Mucosa of stomach (tissue), 1 donor: ENCODE results near the gene CSN2.
"Not testable (repeated sequence)": the region's sequence is repeated elsewhere in the genome, so short reads cannot be mapped to it uniquely, and the experiment has no call there.

Experiments used
- H3K27me3 ChIP-seq: one replicate; pipeline ENCODE4 v1.7.0; 2013; ENCODE audit warnings: mild to moderate bottlenecking, low read length; ENCODE audit not compliant: control insufficient read depth, insufficient read depth
- H3K36me3 ChIP-seq: one replicate; pipeline ENCODE4 v1.7.0; 2013; ENCODE audit warnings: low read length; ENCODE audit not compliant: control insufficient read depth, insufficient read depth
- H3K4me1 ChIP-seq: one replicate; pipeline ENCODE4 v1.7.0; 2013; ENCODE audit warnings: mild to moderate bottlenecking, low read length; ENCODE audit not compliant: control insufficient read depth, insufficient read depth
- H3K4me3 ChIP-seq: one replicate; pipeline ENCODE4 v1.7.0; 2013; ENCODE audit warnings: low read length
- H3K9ac ChIP-seq: one replicate; pipeline ENCODE4 v1.7.0; 2013; ENCODE audit warnings: mild to moderate bottlenecking, low read length, moderate library complexity
- H3K9me3 ChIP-seq: one replicate; pipeline ENCODE4 v1.7.0; 2013; ENCODE audit warnings: mild to moderate bottlenecking, low read length, moderate library complexity; ENCODE audit not compliant: control insufficient read depth
- donor health status: Pancreatic carcinoma.

The CSN2 gene

DNA sequence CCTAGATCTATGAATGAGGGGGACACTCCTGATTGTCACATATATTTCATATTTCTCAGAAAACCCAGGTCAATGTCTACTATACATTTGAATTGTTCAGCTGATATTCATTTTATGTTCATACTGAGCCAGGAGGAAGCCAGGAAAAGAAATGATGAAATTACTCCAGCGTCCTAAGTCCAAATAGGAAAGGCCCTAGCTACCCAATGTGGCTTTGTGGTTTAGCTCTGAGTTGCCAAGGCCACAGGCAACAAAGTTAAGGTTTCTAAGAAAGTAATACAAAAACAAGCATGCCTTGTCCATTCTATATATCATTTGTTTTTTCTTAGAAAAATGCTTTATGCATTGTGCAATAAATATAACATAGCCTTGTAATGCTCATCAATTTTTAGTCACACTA lies 4.5 kb upstream of the CSN2 start:
- H3K36me3 ChIP-seq: no peaks in the 10 kb centered on the region
- H3K4me1 ChIP-seq: no peaks in the 10 kb centered on the region
- H3K9ac ChIP-seq: no peak overlapping the region
- no peak overlapping the region for H3K4me3 ChIP-seq
- no peaks in the 10 kb centered on the region for H3K27me3 ChIP-seq
- no peaks in the 10 kb centered on the region for H3K9me3 ChIP-seq

DNA sequence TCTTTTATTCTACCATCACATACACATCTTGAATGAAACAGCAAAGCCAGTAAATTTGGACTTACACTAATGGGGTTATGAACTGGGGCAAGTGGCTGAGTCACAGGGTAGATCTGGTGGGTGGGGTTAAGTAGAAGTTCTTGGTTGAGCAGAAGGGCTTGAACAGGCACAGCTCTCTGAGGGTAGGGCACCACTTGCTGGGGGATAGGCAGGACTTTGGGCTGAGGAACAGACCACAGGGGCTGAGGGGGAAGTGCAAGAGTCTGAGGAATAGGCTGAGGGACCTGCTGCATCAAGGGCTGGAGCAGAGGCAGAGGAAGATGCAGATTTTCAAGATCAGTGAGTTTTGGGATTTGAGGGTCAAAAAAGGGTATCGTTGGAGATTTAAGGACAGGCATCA lies 8.3 kb downstream of the CSN2 start:
- H3K27me3 ChIP-seq: no peaks in the 10 kb centered on the region
- H3K4me3 ChIP-seq: no peak overlapping the region
- no peaks in the 10 kb centered on the region for H3K36me3 ChIP-seq
- H3K9me3 ChIP-seq: no peaks in the 10 kb centered on the region
- H3K4me1 ChIP-seq: no peaks in the 10 kb centered on the region
- no peak overlapping the region for H3K9ac ChIP-seq

DNA sequence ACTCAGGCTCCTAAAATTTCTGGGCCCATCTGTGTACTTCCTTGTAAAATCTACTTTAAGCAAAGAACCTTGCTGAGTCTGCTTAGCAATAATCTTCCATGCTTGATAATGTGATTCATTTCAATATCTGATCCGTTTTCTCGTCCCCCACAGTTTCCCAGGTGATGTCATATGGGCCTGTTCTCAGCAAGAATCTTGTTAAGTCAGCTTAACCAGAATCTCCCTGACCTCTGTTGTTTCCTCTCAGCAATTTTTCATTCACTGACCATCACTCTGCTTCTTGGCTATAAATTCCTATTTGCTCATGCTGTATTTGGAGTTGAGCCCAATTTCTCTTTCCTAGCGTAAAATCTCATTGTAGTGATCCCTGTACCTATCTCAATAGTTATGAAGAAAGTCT lies 13.9 kb downstream of the CSN2 start:
- Histone ChIP-seq H3K9ac (no peak overlapping the region), H3K36me3 (no peaks in the 10 kb centered on the region), H3K9me3 (no peaks in the 10 kb centered on the region), H3K27me3 (no peaks in the 10 kb centered on the region), H3K4me3 (no peak overlapping the region), H3K4me1 (no peaks in the 10 kb centered on the region)

- no peak overlapping the region for H3K4me3 ChIP-seq
- no peaks in the 10 kb centered on the region for H3K4me1 ChIP-seq
- H3K9ac ChIP-seq: no peak overlapping the region
- H3K36me3 ChIP-seq: no peaks in the 10 kb centered on the region
- no peaks in the 10 kb centered on the region for H3K27me3 ChIP-seq
- no peaks in the 10 kb centered on the region for H3K9me3 ChIP-seq
These were observed 29.0 kb downstream of the CSN2 start for GRCh38 chr4:69936566-69936965.

DNA sequence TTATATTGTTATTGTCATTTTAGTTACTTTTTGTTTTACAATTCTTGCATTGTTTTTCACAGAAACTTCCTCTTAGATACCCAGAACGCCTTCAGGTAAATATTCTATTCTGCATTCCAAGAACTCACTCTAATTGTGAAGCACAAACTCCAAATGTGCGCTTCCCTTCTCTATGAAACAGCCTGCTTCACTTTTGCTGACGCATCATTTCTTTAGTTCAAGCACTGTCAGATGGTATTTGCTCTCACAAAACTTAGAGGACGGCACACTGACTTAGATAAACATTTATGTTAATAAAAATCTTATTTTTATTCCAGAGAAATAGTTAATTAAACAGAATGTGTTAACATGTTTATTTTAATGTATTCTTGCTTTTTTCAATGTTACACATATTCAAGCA lies 31.4 kb downstream of the CSN2 start:
- Histone ChIP-seq H3K36me3 (no peaks in the 10 kb centered on the region), H3K9ac (no peak overlapping the region), H3K4me1 (no peaks in the 10 kb centered on the region), H3K27me3 (no peaks in the 10 kb centered on the region), H3K9me3 (no peaks in the 10 kb centered on the region), H3K4me3 (no peak overlapping the region)

GRCh38 chr4:69930768-69931167 lies 34.8 kb downstream of the CSN2 start, which contains the start of gene CSN1S1:
TSS of gene CSN1S1 (plus strand) at chr4:69931068. CDS start at chr4:69932556, 1,488 bp downstream.
- Histone ChIP-seq H3K9ac (no peak within 1 kb of the TSS), H3K36me3 (no peaks in the 10 kb centered on the region), H3K4me3 (no peak within 1 kb of the TSS), H3K27me3 (no peaks in the 10 kb centered on the region), H3K9me3 (no peaks in the 10 kb centered on the region), H3K4me1 (no peaks in the 10 kb centered on the region)

DNA sequence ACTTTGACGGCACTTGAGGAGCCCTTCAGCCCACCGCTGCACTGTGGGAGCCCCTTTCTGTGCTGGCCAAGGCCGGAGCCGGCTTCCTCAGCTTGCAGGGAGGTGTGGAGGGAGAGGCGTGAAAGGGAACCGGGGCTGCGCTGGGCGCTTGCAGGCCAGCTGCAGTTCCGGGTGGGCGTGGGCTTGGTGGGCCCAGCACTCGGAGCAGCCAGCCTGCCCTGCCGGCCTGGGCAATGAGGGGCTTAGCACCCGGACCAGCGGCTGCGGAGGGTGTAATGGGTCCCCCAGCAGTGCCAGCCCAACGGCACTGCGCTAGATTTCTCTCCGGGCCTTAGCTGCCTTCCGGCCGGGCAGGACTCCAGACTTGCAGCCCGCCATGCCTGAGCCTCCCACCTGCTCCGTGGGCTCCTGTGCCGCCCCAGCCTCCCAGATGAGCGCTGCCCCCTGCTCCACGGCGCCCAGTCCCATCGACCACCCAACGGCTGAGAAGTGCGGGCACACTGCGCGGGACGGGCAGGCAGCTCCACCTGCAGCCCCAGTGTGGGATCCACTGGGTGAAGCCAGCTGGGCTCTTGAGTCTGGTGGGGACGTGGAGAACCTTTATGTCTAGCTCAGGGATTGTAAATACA lies 41.6 kb downstream of the CSN2 start:
- H3K27me3 ChIP-seq, H3K36me3 ChIP-seq, H3K4me3 ChIP-seq, H3K9me3 ChIP-seq, H3K4me1 ChIP-seq, H3K9ac ChIP-seq: not testable (repeated sequence)

DNA sequence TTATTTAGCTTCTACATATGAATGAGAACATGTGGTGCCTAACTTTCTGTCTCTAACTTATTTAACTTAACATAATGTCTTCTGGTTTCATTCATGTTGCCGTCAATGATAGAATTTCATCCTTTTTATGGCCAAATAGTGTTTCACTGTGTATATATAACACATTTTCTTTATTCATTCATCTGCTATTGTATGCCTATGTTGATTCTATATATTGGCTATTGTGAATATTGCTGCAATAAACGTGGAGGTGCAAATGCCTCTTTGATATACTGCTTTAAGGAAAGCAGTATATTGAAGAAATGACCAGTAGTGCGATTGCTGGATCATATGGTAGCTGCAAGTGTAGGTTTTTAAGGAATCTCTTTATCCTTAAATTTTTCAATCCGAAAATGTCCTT lies 44.7 kb downstream of the CSN2 start:
- H3K4me1 ChIP-seq: no peaks in the 10 kb centered on the region
- H3K9me3 ChIP-seq: no peaks in the 10 kb centered on the region
- H3K9ac ChIP-seq: no peak overlapping the region
- no peaks in the 10 kb centered on the region for H3K36me3 ChIP-seq
- H3K27me3 ChIP-seq: no peaks in the 10 kb centered on the region
- no peak overlapping the region for H3K4me3 ChIP-seq

DNA sequence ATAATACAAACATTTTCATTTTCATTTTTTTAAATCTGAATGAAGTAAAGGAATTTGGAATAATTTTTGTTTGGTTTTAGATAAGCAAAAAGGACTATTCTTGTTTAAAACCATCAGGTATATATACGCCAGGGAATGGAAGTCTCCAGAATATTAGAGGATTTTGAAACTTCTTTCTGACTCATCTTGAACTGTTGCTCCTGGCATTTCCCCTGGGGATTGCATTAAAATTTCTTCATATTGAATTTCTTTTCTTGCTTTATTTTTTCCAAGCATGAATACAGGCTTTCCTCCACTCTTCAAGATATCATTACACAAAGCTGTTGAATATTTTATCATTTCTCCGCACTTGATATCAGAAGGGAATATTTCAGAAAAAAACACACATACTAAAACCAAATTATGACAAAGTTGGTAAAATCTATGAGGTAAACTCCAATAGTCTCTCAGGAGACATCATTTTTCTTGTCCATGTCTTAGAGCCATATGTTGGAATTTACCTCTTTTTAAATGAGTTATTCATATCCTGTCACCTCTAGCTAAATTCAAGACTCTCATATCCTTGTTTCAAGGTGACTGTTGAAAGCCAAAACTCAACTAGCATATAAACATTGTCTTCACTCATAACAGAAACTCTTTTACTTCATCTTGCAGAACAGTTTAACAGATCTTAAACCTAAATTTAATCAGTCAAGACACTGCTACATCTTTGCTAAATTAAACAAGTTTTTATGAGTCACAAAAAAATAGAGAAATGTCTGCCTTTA lies 55.3 kb downstream of the CSN2 start:
- Histone ChIP-seq H3K9me3 (no peaks in the 10 kb centered on the region), H3K4me3 (no peak overlapping the region), H3K9ac (no peak overlapping the region), H3K4me1 (no peaks in the 10 kb centered on the region), H3K36me3 (no peaks in the 10 kb centered on the region), H3K27me3 (no peaks in the 10 kb centered on the region)

- no peak overlapping the region for H3K4me3 ChIP-seq
- H3K4me1 ChIP-seq: no peaks in the 10 kb centered on the region
- no peaks in the 10 kb centered on the region for H3K36me3 ChIP-seq
- no peaks in the 10 kb centered on the region for H3K27me3 ChIP-seq
- no peak overlapping the region for H3K9ac ChIP-seq
- H3K9me3 ChIP-seq: no peaks in the 10 kb centered on the region
These were observed 56.3 kb downstream of the CSN2 start for GRCh38 chr4:69909195-69909594.

DNA sequence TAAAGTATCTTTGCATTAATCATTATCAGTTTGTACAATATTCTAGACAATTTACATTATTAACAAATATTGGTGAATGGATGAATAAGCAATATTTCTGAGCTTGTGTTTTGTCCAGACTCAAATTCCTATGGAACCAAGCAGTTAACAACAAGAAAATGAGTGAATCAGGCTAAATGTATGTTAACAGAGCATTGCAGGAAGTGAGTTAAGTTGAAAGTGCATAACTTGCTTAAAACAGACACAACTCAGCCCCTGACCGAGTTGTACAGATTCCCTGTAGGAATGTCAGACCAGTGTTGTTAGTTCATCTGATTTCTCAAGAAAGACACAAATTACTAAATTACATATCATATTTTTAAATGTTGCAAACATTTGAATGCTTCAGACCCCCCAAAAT lies 58.4 kb downstream of the CSN2 start:
- Histone ChIP-seq H3K36me3 (no peaks in the 10 kb centered on the region), H3K9me3 (no peaks in the 10 kb centered on the region), H3K4me1 (no peaks in the 10 kb centered on the region), H3K9ac (no peak overlapping the region), H3K4me3 (no peak overlapping the region), H3K27me3 (no peaks in the 10 kb centered on the region)
